ENCODE results near the gene CAPNS2.

- TF ChIP-seq TAF1 (IDR thresholded peaks at IDR 0.05; ENCODE audit: low read depth, low read length) = no peak
- no peak for TF ChIP-seq POLR2A (IDR thresholded peaks at IDR 0.05; ENCODE audit: control extremely low read depth in 1 of 2, low read depth in 2 of 2, low read length in 2 of 2)
- no peak for TF ChIP-seq PHF8 (conservative IDR thresholded peaks at IDR 0.05; ENCODE audit: low read depth, low read length)
- TF ChIP-seq NANOG (IDR thresholded peaks at IDR 0.05; ENCODE audit: insufficient read depth, low read depth, low read length, poor library complexity, severe bottlenecking) = no peak
- TF ChIP-seq BACH1 (IDR thresholded peaks at IDR 0.05; ENCODE audit: low read length) = no peak
- no peak for TF ChIP-seq MAFK (IDR thresholded peaks at IDR 0.05; ENCODE audit: low read depth, low read length)
- no peak for TF ChIP-seq RFX5 (IDR thresholded peaks at IDR 0.05; ENCODE audit: borderline replicate concordance, low read depth, low read length)
Observed at GRCh38 chr16:55543472-55543871, 23.0 kb upstream of the CAPNS2 start.
